Measurements from ENCODE around the gene UNK. TPM values are rescaled to one million over a fixed set of nuclear protein-coding genes. Genes with fewer than 3 reads are reported as not detected.

Gene UNK
- total RNA-seq, 2 experiments from 2014 or later = 41.5 to 67.6 TPM

DNA sequence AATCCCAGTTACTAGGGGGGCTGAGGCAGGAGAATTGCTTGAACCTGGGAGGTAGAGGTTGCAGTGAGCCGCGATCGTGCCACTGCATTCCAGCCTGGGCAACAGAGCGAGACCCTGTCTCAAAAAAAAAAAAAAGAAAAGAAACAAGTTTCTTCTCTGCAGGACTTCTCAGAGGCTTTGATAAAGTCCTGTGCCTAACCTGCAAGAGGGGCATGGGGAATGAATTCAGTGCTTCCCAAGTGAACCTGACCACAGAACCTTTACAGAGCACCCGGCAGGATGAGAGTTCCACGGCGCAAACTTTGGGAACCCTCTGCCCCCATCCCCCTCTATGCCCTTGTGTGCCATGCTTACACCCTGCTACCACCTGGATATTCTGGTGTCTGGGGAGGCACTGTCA, 45.4 kb upstream of the UNK start:
- intact Hi-C loops (cut with micrococcal nuclease; ENCODE audit: unreplicated experiment) = no loop called here
- Histone ChIP-seq H3K9me2 (ENCODE audit: insufficient read depth, low read length) (no peaks in the 10 kb centered on the region), H3K36me3 (ENCODE audit: insufficient read depth, low read length) (no peaks in the 10 kb centered on the region), H3K4me1 (ENCODE audit: insufficient read depth, low read length, poor library complexity, severe bottlenecking) (peaks cover 23% of the 10 kb centered on the region), H3K4me2 (ENCODE audit: low read length) (no peak overlapping the region), H3K9me3 (ENCODE audit: low read length) (no peaks in the 10 kb centered on the region), H2AFZ (ENCODE audit: low read length) (no peak overlapping the region), H4K20me1 (ENCODE audit: insufficient read depth, low read length) (no peaks in the 10 kb centered on the region), H3K4me3 (ENCODE audit: low read depth, low read length, poor library complexity, severe bottlenecking) (no peak overlapping the region), H3K27ac (ENCODE audit: low read depth, low read length, poor library complexity, severe bottlenecking) (no peak overlapping the region), H3K79me2 (ENCODE audit: insufficient read depth, low read depth, low read length) (no peaks in the 10 kb centered on the region)
- no peak for DNase-seq (ENCODE audit: low spot score)
- no peak for TF ChIP-seq EZH2phosphoT487 (IDR thresholded peaks at IDR 0.05; ENCODE audit: borderline replicate concordance, low read depth, low read length)
- TF ChIP-seq, protein P1, sequence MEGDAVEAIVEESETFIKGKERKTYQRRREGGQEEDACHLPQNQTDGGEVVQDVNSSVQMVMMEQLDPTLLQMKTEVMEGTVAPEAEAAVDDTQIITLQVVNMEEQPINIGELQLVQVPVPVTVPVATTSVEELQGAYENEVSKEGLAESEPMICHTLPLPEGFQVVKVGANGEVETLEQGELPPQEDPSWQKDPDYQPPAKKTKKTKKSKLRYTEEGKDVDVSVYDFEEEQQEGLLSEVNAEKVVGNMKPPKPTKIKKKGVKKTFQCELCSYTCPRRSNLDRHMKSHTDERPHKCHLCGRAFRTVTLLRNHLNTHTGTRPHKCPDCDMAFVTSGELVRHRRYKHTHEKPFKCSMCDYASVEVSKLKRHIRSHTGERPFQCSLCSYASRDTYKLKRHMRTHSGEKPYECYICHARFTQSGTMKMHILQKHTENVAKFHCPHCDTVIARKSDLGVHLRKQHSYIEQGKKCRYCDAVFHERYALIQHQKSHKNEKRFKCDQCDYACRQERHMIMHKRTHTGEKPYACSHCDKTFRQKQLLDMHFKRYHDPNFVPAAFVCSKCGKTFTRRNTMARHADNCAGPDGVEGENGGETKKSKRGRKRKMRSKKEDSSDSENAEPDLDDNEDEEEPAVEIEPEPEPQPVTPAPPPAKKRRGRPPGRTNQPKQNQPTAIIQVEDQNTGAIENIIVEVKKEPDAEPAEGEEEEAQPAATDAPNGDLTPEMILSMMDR (conservative IDR thresholded peaks at IDR 0.05; ENCODE audit: low read length) = no peak
- POLR2A ChIA-PET = interaction anchor here (1.6 to 1.7 kb wide), 2 partner anchors 11 to 50 kb away, joined by 4 to 8 read pairs; no protein-coding TSS in a partner anchor
- CTCF ChIA-PET (ENCODE audit: unreplicated experiment) = interaction anchor here (1.9 to 2.1 kb wide), 3 partner anchors 9 to 14 kb away, joined by 12 to 19 read pairs (median 16); no protein-coding TSS in a partner anchor
- BruUV-seq (replicated peaks) = no TSS peak

GRCh38 chr17:75739801-75740200, 44.8 kb upstream of the UNK start:
- no peaks in the 10 kb centered on the region for H3K79me2 ChIP-seq (ENCODE audit: insufficient read depth, low read depth, low read length)
- H3K9me3 ChIP-seq (ENCODE audit: low read length) = no peaks in the 10 kb centered on the region
- no peaks in the 10 kb centered on the region for H3K36me3 ChIP-seq (ENCODE audit: insufficient read depth, low read length)
- no peaks in the 10 kb centered on the region for H3K9me2 ChIP-seq (ENCODE audit: insufficient read depth, low read length)
- intact Hi-C loops (cut with micrococcal nuclease; ENCODE audit: unreplicated experiment) = no loop called here
- H2AFZ ChIP-seq (ENCODE audit: low read length) = no peak overlapping the region
- no peak for DNase-seq (ENCODE audit: low spot score)
- peaks cover 16% of the 10 kb centered on the region for H3K4me1 ChIP-seq (ENCODE audit: insufficient read depth, low read length, poor library complexity, severe bottlenecking)
- CTCF ChIA-PET (ENCODE audit: unreplicated experiment) = no interaction called here
- BruUV-seq (replicated peaks) = no TSS peak
- no peak overlapping the region for H3K4me3 ChIP-seq (ENCODE audit: low read depth, low read length, poor library complexity, severe bottlenecking)
- H3K27ac ChIP-seq (ENCODE audit: low read depth, low read length, poor library complexity, severe bottlenecking) = no peak overlapping the region
- no peaks in the 10 kb centered on the region for H4K20me1 ChIP-seq (ENCODE audit: insufficient read depth, low read length)
- POLR2A ChIA-PET = no interaction called here
- TF ChIP-seq, protein P1 (conservative IDR thresholded peaks at IDR 0.05; ENCODE audit: low read length) = no peak
- TF ChIP-seq EZH2phosphoT487 (IDR thresholded peaks at IDR 0.05; ENCODE audit: borderline replicate concordance, low read depth, low read length) = no peak
- no peak overlapping the region for H3K4me2 ChIP-seq (ENCODE audit: low read length)

DNA sequence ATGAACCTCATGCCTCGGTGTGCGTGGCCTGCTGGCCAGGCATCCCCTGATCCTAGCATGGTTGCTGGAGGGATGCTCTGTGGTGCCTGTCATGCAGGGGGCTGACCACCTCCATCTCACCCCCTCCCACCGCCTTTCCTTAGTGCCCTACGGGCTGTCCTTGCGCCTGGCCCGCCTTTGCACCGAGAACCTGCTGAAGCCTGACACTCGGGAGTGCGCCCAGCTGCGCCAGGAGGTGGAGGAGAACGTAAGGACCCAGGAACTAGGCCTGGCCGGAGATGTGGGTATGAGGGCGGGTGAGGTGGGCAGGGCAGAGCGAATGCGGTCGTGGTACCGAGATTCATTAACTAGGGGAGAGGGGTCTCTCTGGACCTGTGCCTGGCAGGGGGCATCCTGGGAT, 44.4 kb upstream of the UNK start:
- BruUV-seq (replicated peaks) = no TSS peak
- Histone ChIP-seq H3K4me2 (ENCODE audit: low read length) (no peak overlapping the region), H4K20me1 (ENCODE audit: insufficient read depth, low read length) (no peaks in the 10 kb centered on the region), H3K9me2 (ENCODE audit: insufficient read depth, low read length) (no peaks in the 10 kb centered on the region), H3K79me2 (ENCODE audit: insufficient read depth, low read depth, low read length) (no peaks in the 10 kb centered on the region), H3K9me3 (ENCODE audit: low read length) (no peaks in the 10 kb centered on the region), H3K27ac (ENCODE audit: low read depth, low read length, poor library complexity, severe bottlenecking) (no peak overlapping the region), H3K4me1 (ENCODE audit: insufficient read depth, low read length, poor library complexity, severe bottlenecking) (peaks cover 14% of the 10 kb centered on the region), H3K36me3 (ENCODE audit: insufficient read depth, low read length) (no peaks in the 10 kb centered on the region), H2AFZ (ENCODE audit: low read length) (no peak overlapping the region), H3K4me3 (ENCODE audit: low read depth, low read length, poor library complexity, severe bottlenecking) (no peak overlapping the region)
- TF ChIP-seq EZH2phosphoT487 (IDR thresholded peaks at IDR 0.05; ENCODE audit: borderline replicate concordance, low read depth, low read length) = no peak
- TF ChIP-seq, protein P1 (conservative IDR thresholded peaks at IDR 0.05; ENCODE audit: low read length) = no peak
- ChIA-PET POLR2A (no interaction called here), CTCF (ENCODE audit: unreplicated experiment) (no interaction called here)
- DNase-seq (ENCODE audit: low spot score) = no peak
- intact Hi-C loops (cut with micrococcal nuclease; ENCODE audit: unreplicated experiment) = no loop called here

Data from OCI-LY7 (cell line).